Measurements from ENCODE around the gene AHCTF1. TPM values are rescaled to one million over a fixed set of nuclear protein-coding genes. Genes with fewer than 3 reads are reported as not detected.

Gene AHCTF1
- total and polyA plus RNA-seq, 2 of the 8 experiments (the other 6 are each of a cell fraction or from before 2014, with no cell fraction given) = 7.9 to 44.5 TPM

- Histone ChIP-seq H3K18ac (ENCODE audit: extremely low read depth, low read length) (no peak overlapping the region), H3K56ac (replicated peaks; ENCODE audit: insufficient read length, low read depth, low read length) (no peak overlapping the region), H3K14ac (ENCODE audit: insufficient read length) (no peak overlapping the region), H4K20me1 (replicated peaks in 1 of 2; ENCODE audit: control insufficient read depth in 1 of 2, insufficient read depth in 2 of 2, low read length in 2 of 2) (no peaks in the 10 kb centered on the region), H4K8ac (ENCODE audit: extremely low read depth, insufficient read depth, low read length) (no peak overlapping the region), H3K9me3 (ENCODE audit: insufficient read depth in 2 of 2, low read depth in 1 of 2, low read length in 1 of 2) (no peaks in the 10 kb centered on the region), H4K91ac (replicated peaks; ENCODE audit: insufficient read length, low read length) (no peak overlapping the region), H3K4ac (replicated peaks; ENCODE audit: insufficient read length, low read depth, low read length) (no peak overlapping the region), H3K36me3 (ENCODE audit: control insufficient read depth in 2 of 4, insufficient read depth in 4 of 4, low read length in 3 of 4) (peaks cover 9 to 65% (median 40%) of the 10 kb centered on the region in 4 experiments; a peak in 7 of 8 replicates), H3K4me3 (ENCODE audit: extremely low read depth in 1 of 4, insufficient read depth in 2 of 4, low read depth in 3 of 4, low read length in 4 of 4) (no peak overlapping the region), H2BK5ac (ENCODE audit: low read depth, low read length) (no peak overlapping the region), H3K9ac (replicated peaks in 1 of 4; ENCODE audit: extremely low read depth in 1 of 4, low read depth in 3 of 4, low read length in 3 of 4) (no peak overlapping the region), H2AFZ (ENCODE audit: low read length) (no peak overlapping the region), H3K23ac (ENCODE audit: insufficient read length) (no peak overlapping the region), H3K4me2 (ENCODE audit: insufficient read depth in 1 of 2, low read depth in 2 of 2, low read length in 2 of 2) (no peak overlapping the region), H2BK12ac (ENCODE audit: low read depth, low read length) (no peak overlapping the region), H2BK15ac (ENCODE audit: low read length) (no peak overlapping the region), H3K27ac (ENCODE audit: low read depth, low read length) (no peak overlapping the region), H3K4me1 (replicated peaks in 1 of 4; ENCODE audit: control insufficient read depth in 3 of 4, insufficient read depth in 4 of 4, low read length in 3 of 4) (no peaks in the 10 kb centered on the region), H2AK5ac (ENCODE audit: low read depth, low read length) (no peak overlapping the region), H3K27me3 (replicated peaks in 1 of 4; ENCODE audit: control insufficient read depth in 3 of 4, extremely low read depth in 1 of 4, insufficient read depth in 3 of 4, low read length in 3 of 4) (no peaks in the 10 kb centered on the region), H2BK20ac (ENCODE audit: low read length) (no peak overlapping the region), H2BK120ac (replicated peaks; ENCODE audit: low read depth, low read length) (no peak overlapping the region), H4K5ac (ENCODE audit: insufficient read length, low read depth, low read length) (no peak overlapping the region), H3K79me2 (ENCODE audit: control insufficient read depth in 1 of 2, insufficient read depth in 2 of 2, low read length in 2 of 2) (no peaks in the 10 kb centered on the region), H3K23me2 (ENCODE audit: low read depth, low read length) (no peaks in the 10 kb centered on the region), H3K79me1 (ENCODE audit: low read depth, low read length) (no peaks in the 10 kb centered on the region)
- FAIRE-seq (no peak), DNase-seq (ENCODE audit: low read depth in 1 of 2, low spot score in 2 of 2) (no peak)
- 92% methylated on average over 4 of the region's 4 CpGs; no CpG with 5 or more reads in 1 of the 2 experiments for WGBS, 2 experiments (ENCODE audit: extremely low coverage in 1 of 2, insufficient coverage in 1 of 2, insufficient read length in 1 of 2, insufficient replicate concordance in 2 of 2, low coverage in 1 of 2, low lambda C conversion rate in 2 of 2, missing lambda C conversion rate in 1 of 2)
- TF ChIP-seq POU5F1 (IDR thresholded peaks at IDR 0.05; ENCODE audit: low read depth, low read length) (no peak), TEAD4 (IDR thresholded peaks at IDR 0.05; ENCODE audit: low read depth, low read length) (no peak), BRCA1 (IDR thresholded peaks at IDR 0.05; ENCODE audit: low read depth, low read length) (no peak), SIRT6 (IDR thresholded peaks at IDR 0.05; ENCODE audit: low read length) (no peak), RNF2 (IDR thresholded peaks at IDR 0.05; ENCODE audit: borderline replicate concordance, low read depth, low read length, missing control alignments, poor library complexity, severe bottlenecking) (no peak), CEBPB (IDR thresholded peaks at IDR 0.05; ENCODE audit: low read depth, low read length) (no peak), FOSL1 (IDR thresholded peaks at IDR 0.05; ENCODE audit: insufficient read depth, low read depth, low read length) (no peak), RFX5 (IDR thresholded peaks at IDR 0.05; ENCODE audit: borderline replicate concordance, low read depth, low read length) (no peak), KDM4A (IDR thresholded peaks at IDR 0.05; ENCODE audit: low read depth, low read length, severe bottlenecking) (no peak), SIX5 (IDR thresholded peaks at IDR 0.05; ENCODE audit: low read depth, low read length) (no peak), SP2 (IDR thresholded peaks at IDR 0.05; ENCODE audit: low read length) (no peak)
- POLR2A ChIA-PET (ENCODE audit: partially characterized antibody) = no interaction called here
- CTCF ChIA-PET (ENCODE audit: partially characterized antibody) = no interaction called here
These were observed 71.3 kb downstream of the AHCTF1 start for GRCh38 chr1:246860401-246860800.
